Ovary (tissue), 9 donors: ENCODE data around the gene SORCS2. TPM values are rescaled to one million over a fixed set of nuclear protein-coding genes. Genes with fewer than 3 reads are reported as not detected.

ENCODE experiments used
- DNase-seq, 5 donors: peaks; one replicate each; pipeline ENCODE4 v3.0.0-alpha.2; 2019 to 2020
- H3K27ac ChIP-seq, 2 donors: fragments of 200-600 bp; one replicate each; pipeline versions ENCODE4 v1.5.1 to v1.8.0; 2019 to 2022
- H3K27me3 ChIP-seq: fragments of 200-600 bp; one replicate; pipeline ENCODE4 v1.8.0; 2022
- H3K36me3 ChIP-seq: fragments of 200-600 bp; sonication (generic); one replicate; pipeline ENCODE4 v1.5.1; 2019
- H3K4me1 ChIP-seq: one replicate; pipeline ENCODE4 v1.8.1; 2013; ENCODE audit warnings: mild to moderate bottlenecking, moderate library complexity; ENCODE audit not compliant: insufficient read depth
- H3K4me3 ChIP-seq: fragments of 200-600 bp; sonication (generic); one replicate; pipeline ENCODE4 v1.5.1; 2017
- H3K9me3 ChIP-seq, 2 donors: fragments of 200-600 bp in 1 of 2; sonication (generic) in 1 of 2; one replicate each; pipeline versions ENCODE4 v1.5.1 to v1.8.1; 2013 to 2019; ENCODE audit warnings: mild to moderate bottlenecking in 1 of 2, moderate library complexity in 1 of 2
- EP300 ChIP-seq: sonication (generic); formaldehyde crosslinking; IDR thresholded peaks from one replicate; pipeline ENCODE4 v1.6.1; 2017; ENCODE audit warnings: antibody characterized with exemption
- POLR2A ChIP-seq: fragments of 450-650 bp; IDR thresholded peaks from one replicate; pipeline ENCODE4 v1.6.1; 2017; ENCODE audit warnings: antibody characterized with exemption, mild to moderate bottlenecking, moderate library complexity
- WGBS, 3 donors: extraction: QIAGEN DNeasy Blood & Tissue Kit in 1 of 3; methylation state at CpG; one replicate each; pipeline versions ENCODE4 v1.1.5 to v1.1.7; 2013 to 2017; 5-methylcytosine and 5-hydroxymethylcytosine counted together
- intact Hi-C, 4 donors: fragments of 100-400 bp; cut with DNase I; formaldehyde crosslinking; loops; one replicate each; pipeline versions ENCODE4 v1.11.0 to v1.15.1; 2022 to 2023
- polyA plus RNA-seq, 2 donors: library from polyadenylated mRNA; stranded (reverse); fragments of 200-250 nt in 1 of 2; fragments of 350-450 nt in 1 of 2; fragmentation: Illumina TruSeq in 1 of 2; extraction: RNeasy Lipid Tissue Mini Kit (QIAGEN cat#74804) in 1 of 2; gene quantifications; one replicate each; pipeline ENCODE4 v1.2.3, GENCODE V29; 2013 to 2014
- total RNA-seq, 7 donors: library from RNA; depleted of rRNA in 2 of 7; stranded (reverse); fragments of >200 nt in 2 of 7; fragmentation: NEBNext Ultra II Directional in 3 of 7; extraction: Animal tissue kit (Norgen Biotek cat#: 25700) in 3 of 7; gene quantifications; one replicate each; pipeline versions ENCODE4 v1.1.0 to v1.2.4, GENCODE V29; 2016 to 2023
- TF ChIP-seq, protein P1 (sequence below), 3 donors: fragments of 450-650 bp in 2 of 3; fragments of 200-600 bp in 1 of 3; IDR thresholded peaks; one replicate each; pipeline versions ENCODE4 v1.5.1 to v1.8.0; 2016 to 2022; ENCODE audit warnings: antibody characterized with exemption in 3 of 3, mild to moderate bottlenecking in 1 of 3
- donor health status: DM: no; HTN: no; CAD: no; lungs with moderate emphysema.
- donor health status: DM: no; HTN: no; CAD: no.
- donor health status: Bipolar disorder and iron deficiency.
- donor health status: DM: yes; HTN: yes; CAD: no.
- donor health status: DM: no; HTN: no; CAD: no.
- donor health status: DM: yes; HTN: yes; CAD: no.

The SORCS2 gene
- total and polyA plus RNA-seq, 9 donors: 0.60 to 23.9 (median 7.1) TPM

DNA sequence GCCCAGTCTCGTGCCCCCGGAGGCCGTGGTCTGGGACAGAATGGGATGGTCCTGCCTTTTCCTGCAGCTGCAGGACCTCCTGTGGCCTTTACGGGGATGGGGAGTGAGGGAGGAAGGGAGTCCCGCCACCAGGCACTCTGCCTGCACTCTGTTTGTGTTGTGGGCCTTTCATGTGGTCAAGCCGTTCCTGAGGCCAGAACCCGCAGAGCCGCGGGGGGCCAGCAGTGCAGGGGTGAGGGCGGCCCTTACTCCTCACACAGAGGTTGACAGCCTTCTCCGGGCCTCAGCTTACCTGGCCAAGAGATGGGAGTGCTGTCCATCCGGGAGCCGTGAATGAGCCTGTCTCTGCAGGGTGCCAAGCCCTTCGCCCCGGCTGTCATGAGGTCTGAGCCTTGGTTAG, 516.6 kb downstream of the SORCS2 start:
- no peak overlapping the region for H3K4me3 ChIP-seq
- no peaks in the 10 kb centered on the region for H3K27me3 ChIP-seq
- H3K4me1 ChIP-seq: peaks cover 5% of the 10 kb centered on the region
- H3K9me3 ChIP-seq: no peaks in the 10 kb centered on the region
- peak in 2 of 5 donors; percentile 12 to 28 for DNase-seq
- WGBS, 3 donors: 51 to 59% (median 53%) methylated on average over 14 to 15 of the region's 15 CpGs
- TF ChIP-seq EP300: no peak
- intact Hi-C loops: no loop called here
- H3K36me3 ChIP-seq: no peaks in the 10 kb centered on the region
- no peak overlapping the region for H3K27ac ChIP-seq

DNA sequence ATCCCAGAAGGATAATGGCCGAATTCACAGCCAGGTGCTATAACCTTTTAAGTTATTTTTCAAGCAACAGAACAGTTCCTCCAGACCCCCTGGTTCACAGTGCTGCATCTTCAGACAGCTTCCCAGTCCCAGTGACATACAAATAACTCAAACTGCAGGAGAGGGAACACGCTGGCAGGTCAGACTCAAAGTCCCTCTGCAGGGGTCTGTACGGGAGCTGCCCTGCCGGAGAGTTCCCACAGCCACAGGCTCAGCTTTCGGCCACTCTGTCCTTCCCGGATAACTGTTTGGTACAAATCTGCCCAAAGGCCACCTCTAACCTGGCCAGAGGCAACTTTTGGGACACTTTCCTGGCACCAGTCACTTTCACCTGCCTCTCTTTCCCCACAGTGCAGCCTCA, 517.1 kb downstream of the SORCS2 start:
- no peak overlapping the region for H3K4me3 ChIP-seq
- DNase-seq: no peak
- 93 to 94% (median 93%) methylated on average over 6 of the region's 6 CpGs for WGBS, 3 donors
- H3K4me1 ChIP-seq: peaks cover 5% of the 10 kb centered on the region
- no peak overlapping the region for H3K27ac ChIP-seq
- H3K27me3 ChIP-seq: no peaks in the 10 kb centered on the region
- no peaks in the 10 kb centered on the region for H3K9me3 ChIP-seq
- intact Hi-C loops: no loop called here
- H3K36me3 ChIP-seq: no peaks in the 10 kb centered on the region
- TF ChIP-seq POLR2A: no peak
- TF ChIP-seq, protein P1, sequence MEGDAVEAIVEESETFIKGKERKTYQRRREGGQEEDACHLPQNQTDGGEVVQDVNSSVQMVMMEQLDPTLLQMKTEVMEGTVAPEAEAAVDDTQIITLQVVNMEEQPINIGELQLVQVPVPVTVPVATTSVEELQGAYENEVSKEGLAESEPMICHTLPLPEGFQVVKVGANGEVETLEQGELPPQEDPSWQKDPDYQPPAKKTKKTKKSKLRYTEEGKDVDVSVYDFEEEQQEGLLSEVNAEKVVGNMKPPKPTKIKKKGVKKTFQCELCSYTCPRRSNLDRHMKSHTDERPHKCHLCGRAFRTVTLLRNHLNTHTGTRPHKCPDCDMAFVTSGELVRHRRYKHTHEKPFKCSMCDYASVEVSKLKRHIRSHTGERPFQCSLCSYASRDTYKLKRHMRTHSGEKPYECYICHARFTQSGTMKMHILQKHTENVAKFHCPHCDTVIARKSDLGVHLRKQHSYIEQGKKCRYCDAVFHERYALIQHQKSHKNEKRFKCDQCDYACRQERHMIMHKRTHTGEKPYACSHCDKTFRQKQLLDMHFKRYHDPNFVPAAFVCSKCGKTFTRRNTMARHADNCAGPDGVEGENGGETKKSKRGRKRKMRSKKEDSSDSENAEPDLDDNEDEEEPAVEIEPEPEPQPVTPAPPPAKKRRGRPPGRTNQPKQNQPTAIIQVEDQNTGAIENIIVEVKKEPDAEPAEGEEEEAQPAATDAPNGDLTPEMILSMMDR (IDR thresholded peaks at IDR 0.05): no peak
- TF ChIP-seq EP300: no peak

DNA sequence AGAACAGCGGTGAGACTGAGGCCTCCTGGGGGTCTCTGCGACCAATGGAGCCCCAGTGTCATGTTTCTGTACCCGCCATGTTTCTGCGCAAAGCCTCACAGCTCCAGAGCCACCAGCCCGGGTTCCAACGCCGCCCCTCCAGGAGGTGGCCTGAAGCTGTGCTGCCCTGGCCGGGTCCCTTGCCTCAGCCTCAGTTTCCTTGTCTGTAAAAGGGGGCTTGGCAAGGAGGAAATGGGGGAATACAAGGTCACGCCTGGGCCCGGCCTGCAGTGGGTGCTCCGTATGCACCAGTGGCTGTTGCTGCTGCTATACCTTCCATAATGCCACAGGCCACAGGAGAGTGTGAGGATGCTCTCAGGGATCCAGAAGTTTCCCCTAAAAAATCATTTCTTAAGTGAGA, 517.8 kb downstream of the SORCS2 start:
- WGBS, 3 donors: 94 to 96% (median 95%) methylated on average over 9 to 11 of the region's 11 CpGs
- Histone ChIP-seq H3K4me1 (peaks cover 5% of the 10 kb centered on the region), H3K27ac (no peak overlapping the region), H3K9me3 (no peaks in the 10 kb centered on the region), H3K4me3 (no peak overlapping the region), H3K27me3 (no peaks in the 10 kb centered on the region), H3K36me3 (no peaks in the 10 kb centered on the region)
- no peak for TF ChIP-seq EP300
- no peak for TF ChIP-seq POLR2A
- TF ChIP-seq, protein P1 (IDR thresholded peaks at IDR 0.05): no peak
- intact Hi-C loops: loop anchor here in 1 of 4 donors (10.0 kb wide), 1 partner anchor 245 kb away; no protein-coding TSS in a partner anchor
- DNase-seq: no peak

DNA sequence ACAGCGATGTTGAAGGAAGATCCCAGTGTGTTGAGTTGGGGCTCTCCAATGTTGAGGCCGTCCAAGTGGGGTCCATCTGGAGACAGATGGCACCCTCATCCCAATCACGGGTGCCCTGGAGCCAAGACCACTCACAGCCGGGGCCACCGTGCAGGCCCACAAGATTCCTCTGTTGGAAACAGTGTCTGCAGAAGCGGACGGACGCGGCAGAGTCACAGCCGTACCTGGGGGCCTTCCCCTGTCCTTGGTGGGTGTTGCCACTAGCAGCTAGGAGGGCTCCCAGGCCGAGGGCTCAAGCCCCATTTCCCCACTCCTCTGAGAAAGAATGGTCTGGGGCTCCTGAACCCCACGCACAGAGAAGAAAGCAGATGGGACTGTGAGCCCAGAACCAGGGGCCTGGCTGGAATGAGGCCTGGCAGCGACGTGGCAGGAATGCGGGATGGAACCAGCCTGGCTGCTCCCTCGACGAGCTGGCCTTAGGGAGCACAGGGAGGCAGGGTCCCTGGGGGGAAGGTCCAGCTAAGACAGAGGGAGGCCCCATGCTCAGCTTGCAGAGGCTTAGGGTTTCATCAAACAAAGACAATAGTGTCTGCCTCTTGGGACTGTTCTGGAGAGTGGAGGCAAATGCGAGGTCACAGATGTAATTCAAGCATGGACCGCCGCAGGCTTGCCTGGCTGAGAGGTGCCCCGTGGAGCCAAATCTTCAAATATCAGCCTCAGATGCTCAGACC, 518.4 kb downstream of the SORCS2 start:
- no peaks in the 10 kb centered on the region for H3K9me3 ChIP-seq
- WGBS, 3 donors: 90 to 94% (median 93%) methylated on average over 21 of the region's 21 CpGs
- no peak overlapping the region for H3K27ac ChIP-seq
- H3K36me3 ChIP-seq: no peaks in the 10 kb centered on the region
- no peaks in the 10 kb centered on the region for H3K27me3 ChIP-seq
- no peak for TF ChIP-seq EP300
- TF ChIP-seq, protein P1 (IDR thresholded peaks at IDR 0.05): no peak
- no peak for TF ChIP-seq POLR2A
- intact Hi-C loops: loop anchor here in 1 of 4 donors (10.0 kb wide), 1 partner anchor 246 kb away; no protein-coding TSS in a partner anchor
- no peak overlapping the region for H3K4me3 ChIP-seq
- DNase-seq: no peak
- H3K4me1 ChIP-seq: peaks cover under 1% of the 10 kb centered on the region

DNA sequence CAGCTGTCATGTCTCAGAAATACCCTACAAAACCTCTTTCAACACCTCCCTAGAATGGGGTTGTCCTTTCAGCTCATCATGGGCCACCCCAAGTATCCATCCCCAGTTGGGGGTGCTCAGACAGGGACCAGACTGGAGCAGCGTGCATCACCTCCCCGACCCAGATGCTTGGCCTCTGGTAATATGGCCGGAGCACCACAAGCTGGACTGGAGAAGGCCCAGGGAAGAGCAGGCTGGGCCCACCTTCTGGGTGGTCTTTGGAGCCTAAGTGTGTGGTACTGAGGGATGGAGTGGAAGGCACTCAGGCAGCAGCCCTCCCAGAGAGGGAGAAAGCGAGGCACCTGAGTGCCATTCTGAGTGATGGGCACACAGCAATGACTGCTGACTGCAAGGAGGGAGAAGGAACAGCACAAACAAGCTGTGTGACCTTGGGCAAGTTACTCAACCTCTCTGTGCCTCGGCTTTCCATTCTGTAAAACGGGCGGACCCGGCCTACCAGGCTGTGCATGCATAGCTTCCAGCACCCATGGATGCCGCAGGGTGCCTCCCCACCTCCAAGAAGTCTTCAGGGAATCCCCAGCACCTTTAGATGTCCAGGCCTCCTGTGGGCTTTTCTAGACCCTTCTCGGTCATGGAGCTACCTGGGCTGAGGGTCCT, 519.1 kb downstream of the SORCS2 start:
- Histone ChIP-seq H3K9me3 (no peaks in the 10 kb centered on the region), H3K4me1 (no peaks in the 10 kb centered on the region), H3K36me3 (no peaks in the 10 kb centered on the region), H3K27ac (no peak overlapping the region), H3K4me3 (no peak overlapping the region), H3K27me3 (no peaks in the 10 kb centered on the region)
- TF ChIP-seq POLR2A: no peak
- TF ChIP-seq, protein P1 (IDR thresholded peaks at IDR 0.05): no peak
- intact Hi-C loops: loop anchor here in 1 of 4 donors (10.0 kb wide), 1 partner anchor 247 kb away; no protein-coding TSS in a partner anchor
- 94 to 97% (median 96%) methylated on average over 10 of the region's 10 CpGs for WGBS, 3 donors
- no peak for DNase-seq
